Hematopoietic multipotent progenitor cell treated with erythropoietin and hydrocortisone succinate and interleukin-3 and kit ligand, for 8 days (in vitro differentiated cells): Measurements from ENCODE around the gene DDC.

Experiments
- DNase-seq: peaks from one replicate; pipeline ENCODE4 v3.0.0-alpha.2; 2015

DDC gene

GRCh38 chr7:50409856-50410745, 155.1 kb downstream of the DDC start:
- no peak for DNase-seq
